ENCODE results near the gene SLC18B1. TPM values are rescaled to one million over a fixed set of nuclear protein-coding genes. Genes with fewer than 3 reads are reported as not detected.

Gene SLC18B1
- total and polyA plus RNA-seq, 2 of the 8 experiments (the other 6 are each of a cell fraction or from before 2014, with no cell fraction given): 17.2 to 23.4 TPM

GRCh38 chr6:132764370-132764769, 34.1 kb downstream of the SLC18B1 start:
- Histone ChIP-seq H3K27me3 (replicated peaks in 1 of 4; ENCODE audit: control insufficient read depth in 3 of 4, extremely low read depth in 1 of 4, insufficient read depth in 3 of 4, low read length in 3 of 4) (no peaks in the 10 kb centered on the region), H2AK5ac (ENCODE audit: low read depth, low read length) (no peak overlapping the region), H3K4me1 (replicated peaks in 1 of 4; ENCODE audit: control insufficient read depth in 3 of 4, insufficient read depth in 4 of 4, low read length in 3 of 4) (no peaks in the 10 kb centered on the region), H2BK15ac (ENCODE audit: low read length) (no peak overlapping the region), H3K9ac (replicated peaks in 1 of 4; ENCODE audit: extremely low read depth in 1 of 4, low read depth in 3 of 4, low read length in 3 of 4) (no peak overlapping the region), H3K56ac (replicated peaks; ENCODE audit: insufficient read length, low read depth, low read length) (no peak overlapping the region), H3K9me3 (ENCODE audit: insufficient read depth in 2 of 2, low read depth in 1 of 2, low read length in 1 of 2) (no peaks in the 10 kb centered on the region), H4K8ac (ENCODE audit: extremely low read depth, insufficient read depth, low read length) (no peak overlapping the region), H4K5ac (ENCODE audit: insufficient read length, low read depth, low read length) (no peak overlapping the region), H3K27ac (ENCODE audit: low read depth, low read length) (no peak overlapping the region), H3K4ac (replicated peaks; ENCODE audit: insufficient read length, low read depth, low read length) (no peak overlapping the region), H3K79me2 (ENCODE audit: control insufficient read depth in 1 of 2, insufficient read depth in 2 of 2, low read length in 2 of 2) (no peaks in the 10 kb centered on the region), H2BK12ac (ENCODE audit: low read depth, low read length) (no peak overlapping the region), H2AFZ (ENCODE audit: low read length) (no peak overlapping the region), H2BK5ac (ENCODE audit: low read depth, low read length) (no peak overlapping the region), H3K23me2 (ENCODE audit: low read depth, low read length) (no peaks in the 10 kb centered on the region; the same call in 1 of the 2 replicates), H3K4me3 (ENCODE audit: extremely low read depth in 1 of 4, insufficient read depth in 2 of 4, low read depth in 3 of 4, low read length in 4 of 4) (no peak overlapping the region), H3K18ac (ENCODE audit: extremely low read depth, low read length) (no peak overlapping the region), H2BK120ac (replicated peaks; ENCODE audit: low read depth, low read length) (no peak overlapping the region), H3K23ac (ENCODE audit: insufficient read length) (no peak overlapping the region), H3K79me1 (ENCODE audit: low read depth, low read length) (no peaks in the 10 kb centered on the region), H4K20me1 (replicated peaks in 1 of 2; ENCODE audit: control insufficient read depth in 1 of 2, insufficient read depth in 2 of 2, low read length in 2 of 2) (no peaks in the 10 kb centered on the region), H4K91ac (replicated peaks; ENCODE audit: insufficient read length, low read length) (no peak overlapping the region), H2BK20ac (ENCODE audit: low read length) (no peak overlapping the region), H3K4me2 (ENCODE audit: insufficient read depth in 1 of 2, low read depth in 2 of 2, low read length in 2 of 2) (no peak overlapping the region), H3K14ac (ENCODE audit: insufficient read length) (no peak overlapping the region), H3K36me3 (ENCODE audit: control insufficient read depth in 2 of 4, insufficient read depth in 4 of 4, low read length in 3 of 4) (no peaks in the 10 kb centered on the region)
- FAIRE-seq (no peak), DNase-seq (ENCODE audit: low read depth in 1 of 2, low spot score in 2 of 2) (no peak)
- POLR2A ChIA-PET (ENCODE audit: partially characterized antibody): no interaction called here
- CTCF ChIA-PET (ENCODE audit: partially characterized antibody): interaction anchor here (0.7 to 3.9 kb wide), 12 partner anchors 12 to 485 kb away, joined by 3 to 28 read pairs (median 5); partner anchors contain the start of gene TAAR5
- TF ChIP-seq BACH1 (IDR thresholded peaks at IDR 0.05; ENCODE audit: low read length) (no peak), SP1 (IDR thresholded peaks at IDR 0.05; ENCODE audit: low read depth, low read length) (no peak), HDAC2 (IDR thresholded peaks at IDR 0.05; ENCODE audit: borderline replicate concordance in 1 of 2, low read depth in 2 of 2, low read length in 2 of 2) (no peak), FOSL1 (IDR thresholded peaks at IDR 0.05; ENCODE audit: insufficient read depth, low read depth, low read length) (no peak), POLR2A (IDR thresholded peaks at IDR 0.05; ENCODE audit: control extremely low read depth in 1 of 2, low read depth in 2 of 2, low read length in 2 of 2) (no peak), SAP30 (IDR thresholded peaks at IDR 0.05; ENCODE audit: insufficient read depth, insufficient replicate concordance, low read length) (no peak), JUN (IDR thresholded peaks at IDR 0.05; ENCODE audit: low read depth, low read length) (no peak), RXRA (IDR thresholded peaks at IDR 0.05; ENCODE audit: insufficient read depth, low read depth, low read length) (no peak), RAD21 (IDR thresholded peaks at IDR 0.05 in 1 of 2, conservative IDR thresholded peaks at IDR 0.05 in 1 of 2; ENCODE audit: low read depth in 2 of 2, low read length in 2 of 2) (no peak), TAF7 (optimal IDR thresholded peaks at IDR 0.05; ENCODE audit: borderline replicate concordance, low read depth, low read length) (no peak), GTF2F1 (IDR thresholded peaks at IDR 0.05; ENCODE audit: borderline replicate concordance, low read depth, low read length) (no peak), CTCF (IDR thresholded peaks at IDR 0.05; ENCODE audit: control extremely low read depth in 1 of 3, insufficient read depth in 1 of 3, low read depth in 1 of 3, low read length in 3 of 3) (no peak)

All from H1 (cell line).